Activated T-cell treated with anti-CD3 and anti-CD28 coated beads for 48 hours (primary cell): ENCODE measurements around the gene PLA1A.

ENCODE experiments used
- DNase-seq: peaks from one replicate; pipeline ENCODE4 v3.0.0-alpha.2; 2020; ENCODE audit warnings: low read depth

Gene PLA1A

GRCh38 chr3:119636891-119637611 is 39.4 kb downstream of the PLA1A start:
- DNase-seq = no peak

DNA sequence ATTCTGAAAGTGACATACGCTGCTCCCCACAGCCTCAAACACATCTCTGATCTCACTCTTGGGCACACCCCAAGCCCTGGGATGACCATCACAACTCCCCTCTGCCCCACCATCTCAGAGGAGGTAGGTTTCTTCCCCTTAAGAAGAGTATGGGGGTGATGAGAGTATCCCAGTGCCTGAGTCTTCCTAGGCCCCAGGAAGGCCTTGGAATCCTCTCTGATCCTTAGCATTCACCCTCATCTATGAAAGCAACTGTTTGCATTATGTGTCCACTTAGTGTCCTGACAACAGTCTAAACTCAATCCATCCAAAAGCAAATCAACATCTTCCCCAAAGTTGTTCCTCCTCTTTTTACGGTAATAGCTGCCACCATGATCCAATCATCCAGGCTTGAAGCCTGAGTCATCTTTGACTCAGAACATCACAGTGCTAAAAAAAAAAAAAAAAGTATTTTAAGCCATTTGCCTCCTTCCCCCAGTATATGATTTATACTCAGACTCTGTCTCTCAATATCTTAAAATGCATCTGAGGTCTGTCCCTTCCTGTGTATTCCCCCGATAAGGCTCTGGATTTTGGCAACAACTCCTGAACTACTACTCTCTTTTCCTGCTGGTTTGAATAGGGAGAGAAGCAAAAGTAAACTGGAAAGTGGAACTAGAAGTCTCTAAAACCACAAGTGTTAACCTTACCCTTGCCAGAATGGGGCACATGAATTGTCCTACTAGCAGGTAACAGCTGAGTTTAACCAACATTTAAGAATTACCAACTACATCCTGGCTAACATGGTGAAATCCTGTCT is 40.2 kb downstream of the PLA1A start:
- no peak for DNase-seq

- no peak for DNase-seq
These were observed 42.0 kb downstream of the PLA1A start for GRCh38 chr3:119639494-119640350.

DNA sequence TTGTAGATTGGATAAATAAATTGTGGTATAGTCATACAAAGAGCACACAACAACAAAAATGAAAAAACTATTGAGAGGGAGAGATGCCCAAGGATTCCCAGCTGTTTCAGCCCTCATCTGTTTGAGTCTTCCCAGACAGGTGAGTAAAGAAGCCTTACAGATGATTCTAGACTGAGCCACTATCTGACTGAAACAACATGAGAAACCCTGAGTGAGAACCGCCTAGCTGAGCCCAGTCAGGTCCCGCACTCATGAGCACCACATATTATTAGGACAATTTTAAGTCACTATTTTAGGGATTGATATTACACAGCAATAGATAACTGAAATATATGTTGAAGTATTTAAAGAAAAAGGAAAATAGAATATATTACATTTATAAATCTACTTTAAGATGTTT is 43.7 kb downstream of the PLA1A start:
- no peak for DNase-seq

DNA sequence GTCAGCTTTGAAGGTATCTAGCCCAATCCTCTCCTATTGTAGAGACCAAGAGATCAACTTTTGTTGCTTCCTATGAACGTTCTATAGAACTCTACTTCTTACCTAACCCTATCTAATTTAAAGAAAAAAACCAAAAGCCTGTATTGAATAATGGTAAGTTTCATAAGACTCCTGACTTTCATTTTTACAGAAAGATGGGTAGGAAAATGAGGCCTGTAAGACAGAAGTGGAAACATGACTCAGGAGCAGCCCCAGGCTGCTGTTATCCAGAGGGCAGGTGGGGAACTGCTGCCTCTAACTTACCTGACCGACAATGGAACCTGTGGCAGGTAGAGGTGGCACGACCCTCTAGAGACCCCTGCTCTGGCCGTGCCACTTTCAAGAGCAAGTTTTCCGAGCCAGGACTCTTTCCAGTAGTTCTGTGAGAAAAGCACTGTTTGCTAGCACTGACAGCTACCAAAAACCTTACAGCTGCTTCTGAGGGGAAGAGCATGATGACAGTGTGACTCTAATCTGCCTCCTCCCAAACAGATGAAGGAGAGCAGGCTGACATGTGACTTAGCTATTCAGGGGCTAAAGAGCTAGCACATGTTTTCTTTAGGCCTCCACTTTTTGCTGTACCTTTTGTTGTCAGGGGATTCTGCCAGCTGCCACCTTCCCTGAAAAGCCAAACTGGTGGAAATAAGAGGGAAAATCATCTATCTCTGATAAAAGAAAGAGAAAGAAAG is 45.2 kb downstream of the PLA1A start:
- DNase-seq = no peak

- no peak for DNase-seq
These were observed 45.8 kb downstream of the PLA1A start for GRCh38 chr3:119643528-119643927.

GRCh38 chr3:119644481-119644880 is 46.8 kb downstream of the PLA1A start:
- DNase-seq = no peak

GRCh38 chr3:119645813-119646212 is 48.1 kb downstream of the PLA1A start:
- no peak for DNase-seq

- DNase-seq = no peak
These were observed 49.5 kb downstream of the PLA1A start for GRCh38 chr3:119647171-119647570.

GRCh38 chr3:119647843-119648575 is 50.3 kb downstream of the PLA1A start:
- no peak for DNase-seq

GRCh38 chr3:119649761-119650160 is 52.1 kb downstream of the PLA1A start:
- no peak for DNase-seq

GRCh38 chr3:119652306-119653033 is 54.8 kb downstream of the PLA1A start:
- no peak for DNase-seq

GRCh38 chr3:119653876-119654275 is 56.2 kb downstream of the PLA1A start:
- DNase-seq = no peak

- DNase-seq = no peak
These were observed 60.4 kb downstream of the PLA1A start for GRCh38 chr3:119657887-119658702.

GRCh38 chr3:119658994-119659393 is 61.3 kb downstream of the PLA1A start:
- no peak for DNase-seq

DNA sequence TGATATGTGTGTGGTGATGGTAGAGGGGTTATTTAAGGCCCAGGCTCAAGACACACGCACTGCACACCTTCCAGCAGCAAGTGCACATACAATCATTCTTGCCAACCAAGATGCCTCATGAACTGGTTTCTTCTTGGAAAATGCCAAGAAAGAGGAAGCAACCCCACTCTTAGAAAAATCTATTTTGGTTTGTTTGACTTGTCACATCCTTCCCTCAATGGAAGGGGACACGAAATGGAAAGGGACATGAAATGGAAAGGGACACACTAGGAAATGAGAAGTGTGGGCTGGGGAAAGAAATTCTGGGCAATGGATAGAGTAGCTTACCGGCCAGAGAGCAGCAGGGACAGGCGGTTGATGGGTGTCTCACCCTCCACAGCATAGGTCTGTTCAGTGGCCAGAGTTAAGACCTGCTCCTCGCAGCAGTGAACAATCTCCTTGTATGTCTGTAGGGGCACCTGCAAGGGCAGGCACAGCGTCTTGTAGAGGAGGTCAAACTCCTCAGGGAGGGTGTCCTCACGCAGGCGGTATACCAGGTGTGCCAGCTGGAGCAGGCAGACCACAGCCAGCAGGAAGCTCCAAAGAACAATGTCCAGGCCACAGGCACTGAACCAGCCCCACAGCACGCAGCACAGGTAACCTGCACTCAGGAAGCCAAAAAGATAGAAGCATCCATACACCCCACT is 62.1 kb downstream of the PLA1A start:
- no peak for DNase-seq

DNA sequence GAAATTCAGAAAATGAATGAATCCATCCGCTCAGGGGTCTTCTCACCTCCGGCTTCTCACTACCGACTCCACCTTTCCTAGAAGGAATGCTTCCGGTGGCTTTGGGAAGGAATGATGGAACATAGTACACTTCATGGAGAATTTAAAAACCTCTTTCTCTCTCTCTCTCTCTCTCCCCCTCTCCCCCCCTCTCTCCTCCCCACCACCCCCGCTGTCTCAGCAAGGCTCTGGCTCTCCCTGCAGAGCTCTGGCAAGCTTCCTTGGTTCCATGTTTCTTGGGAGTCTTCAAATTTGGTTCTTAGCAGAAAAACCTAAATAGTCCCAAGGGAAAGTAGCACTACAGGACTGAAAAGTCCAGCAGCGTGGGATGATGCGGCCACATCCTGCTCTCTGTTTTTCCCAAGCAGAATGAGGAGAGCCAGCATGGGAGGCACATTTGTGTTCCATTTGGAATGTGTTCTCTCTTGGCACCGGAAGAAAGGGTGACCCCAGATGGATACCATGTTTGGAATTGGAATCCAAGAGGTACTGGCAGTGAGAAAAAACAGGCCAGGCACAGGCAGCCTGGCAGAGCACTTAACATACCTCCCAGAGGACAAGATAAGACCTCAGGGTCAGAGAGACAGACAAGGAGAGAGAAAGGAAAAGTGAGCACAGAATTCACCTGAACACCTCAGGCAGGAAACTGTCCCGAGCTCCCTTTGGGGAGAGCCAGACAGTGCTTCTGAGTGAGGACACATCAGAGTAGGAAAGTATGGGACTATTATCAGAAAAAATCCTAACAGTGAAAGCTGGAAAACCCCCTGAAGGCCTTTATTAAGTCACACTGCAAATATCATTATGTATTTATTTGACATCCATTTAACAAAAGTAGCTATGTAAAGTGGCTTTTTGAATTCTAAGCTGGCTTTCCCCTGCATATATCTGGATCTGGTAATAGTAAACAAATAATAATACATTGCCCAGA is 63.1 kb downstream of the PLA1A start, which contains the start of gene POPDC2:
Gene POPDC2, minus strand, starts transcription at position 116 of the 967 bp plus-strand sequence. CDS start 166 bp downstream, outside the sequence.
- DNase-seq = no peak
